ENCODE measurements around the gene AOC2.
"Not testable (repeated sequence)": the region's sequence is repeated elsewhere in the genome, so short reads cannot be mapped to it uniquely, and the experiment has no call there.

AOC2 gene

GRCh38 chr17:42891539-42892152 lies 47.3 kb downstream of the AOC2 start:
- no peak overlapping the region for H3K4me3 ChIP-seq (ENCODE audit: low read depth, low read length)
- TF ChIP-seq CTCF (IDR thresholded peaks at IDR 0.05; ENCODE audit: control insufficient read depth, extremely low read depth, insufficient read depth): no peak
- no peak for DNase-seq (ENCODE audit: low read depth)

GRCh38 chr17:42893359-42893758 lies 49.0 kb downstream of the AOC2 start:
- no peak for TF ChIP-seq CTCF (IDR thresholded peaks at IDR 0.05; ENCODE audit: control insufficient read depth, extremely low read depth, insufficient read depth)
- no peak overlapping the region for H3K4me3 ChIP-seq (ENCODE audit: low read depth, low read length)
- DNase-seq (ENCODE audit: low read depth): no peak

GRCh38 chr17:42894283-42895184 lies 50.2 kb downstream of the AOC2 start:
- TF ChIP-seq CTCF (IDR thresholded peaks at IDR 0.05; ENCODE audit: control insufficient read depth, extremely low read depth, insufficient read depth): no peak
- no peak overlapping the region for H3K4me3 ChIP-seq (ENCODE audit: low read depth, low read length)
- DNase-seq (ENCODE audit: low read depth): no peak

- DNase-seq (ENCODE audit: low read depth): peak; percentile 67
- H3K4me3 ChIP-seq (ENCODE audit: low read depth, low read length): no peak overlapping the region
- no peak for TF ChIP-seq CTCF (IDR thresholded peaks at IDR 0.05; ENCODE audit: control insufficient read depth, extremely low read depth, insufficient read depth)
Measured at GRCh38 chr17:42895185-42895555, 50.8 kb downstream of the AOC2 start.

GRCh38 chr17:42898147-42898811 lies 53.9 kb downstream of the AOC2 start:
- no peak for DNase-seq (ENCODE audit: low read depth)
- no peak for TF ChIP-seq CTCF (IDR thresholded peaks at IDR 0.05; ENCODE audit: control insufficient read depth, extremely low read depth, insufficient read depth)
- no peak overlapping the region for H3K4me3 ChIP-seq (ENCODE audit: low read depth, low read length)

- DNase-seq (ENCODE audit: low read depth); H3K4me3 ChIP-seq (ENCODE audit: low read depth, low read length): not testable (repeated sequence)
Measured at GRCh38 chr17:42899981-42900380, 55.6 kb downstream of the AOC2 start.
